Measurements from ENCODE around the gene AP1G2. TPM values are rescaled to one million over a fixed set of nuclear protein-coding genes. Genes with fewer than 3 reads are reported as not detected.

AP1G2 gene
- total RNA-seq = 23.5 TPM

GRCh38 chr14:23567186-23568020 lies at the start of gene AP1G2:
AP1G2 (minus strand) TSS chr14:23567791; CDS start chr14:23567314, 477 bp downstream.

GRCh38 chr14:23578560-23579310 lies 11.1 kb upstream of the AP1G2 start, which contains the start of gene JPH4:
JPH4 (minus strand) TSS chr14:23578790; CDS start chr14:23577453, 1,337 bp downstream.

GRCh38 chr14:23555882-23556699 lies 11.5 kb downstream of the AP1G2 start, which contains the start of gene THTPA:
THTPA (plus strand) TSS chr14:23556271; CDS start chr14:23556758, 487 bp downstream.

GRCh38 chr14:23551266-23552028 lies 16.1 kb downstream of the AP1G2 start, which contains the start of gene ZFHX2:
ZFHX2 (minus strand) TSS chr14:23551765; CDS start chr14:23535325, 16,440 bp downstream.

Other genes starting within 250 kb of the AP1G2 start
- 92.3 TPM for gene PABPN1, start 246.3 kb downstream of the AP1G2 start, total RNA-seq
- 389 TPM for gene SLC22A17, start 214.9 kb downstream of the AP1G2 start, total RNA-seq
- gene EFS, start 202.6 kb downstream of the AP1G2 start, total RNA-seq = 9.7 TPM
- gene IL25, start 195.0 kb downstream of the AP1G2 start, total RNA-seq = not detected
- 9.2 TPM for gene CMTM5, start 190.7 kb downstream of the AP1G2 start, total RNA-seq
- under 0.01 TPM for gene MYH6, start 159.5 kb downstream of the AP1G2 start, total RNA-seq
- 3.2 TPM for gene MYH7, start 132.1 kb downstream of the AP1G2 start, total RNA-seq
- 39.0 TPM for gene NGDN, start 98.1 kb downstream of the AP1G2 start, total RNA-seq
- 3.5 TPM for gene ZFHX2, start 16.0 kb downstream of the AP1G2 start, total RNA-seq
- gene THTPA, start 11.5 kb downstream of the AP1G2 start, total RNA-seq = 14.1 TPM
- 50.3 TPM for gene JPH4, start 11.0 kb upstream of the AP1G2 start, total RNA-seq
- 0.92 TPM for gene DHRS2, start 68.6 kb upstream of the AP1G2 start, total RNA-seq

Data from diencephalon (tissue), 1 donor.